ENCODE results near the gene SEC63.
"Not testable (repeated sequence)": the region's sequence is repeated elsewhere in the genome, so short reads cannot be mapped to it uniquely, and the experiment has no call there.

GRCh38 chr6:108000259-108000658, 42.3 kb upstream of the SEC63 start:
- TF ChIP-seq CTCF (conservative IDR thresholded peaks at IDR 0.05 in 1 of 2, IDR thresholded peaks at IDR 0.05 in 1 of 2; ENCODE audit: low read depth in 1 of 2, low read length in 2 of 2); EZH2 (IDR thresholded peaks at IDR 0.05; ENCODE audit: low read length, missing control alignments): not testable (repeated sequence)

All from fibroblast of lung (primary cell).